Fibroblast of skin of right biceps (primary cell): ENCODE data around the gene MYCBP2.
"Not testable (repeated sequence)": the region's sequence is repeated elsewhere in the genome, so short reads cannot be mapped to it uniquely, and the experiment has no call there.

Experiments used
- DNase-seq: peaks from one replicate; pipeline ENCODE4 v3.0.0-alpha.2; 2013

The MYCBP2 gene

DNA sequence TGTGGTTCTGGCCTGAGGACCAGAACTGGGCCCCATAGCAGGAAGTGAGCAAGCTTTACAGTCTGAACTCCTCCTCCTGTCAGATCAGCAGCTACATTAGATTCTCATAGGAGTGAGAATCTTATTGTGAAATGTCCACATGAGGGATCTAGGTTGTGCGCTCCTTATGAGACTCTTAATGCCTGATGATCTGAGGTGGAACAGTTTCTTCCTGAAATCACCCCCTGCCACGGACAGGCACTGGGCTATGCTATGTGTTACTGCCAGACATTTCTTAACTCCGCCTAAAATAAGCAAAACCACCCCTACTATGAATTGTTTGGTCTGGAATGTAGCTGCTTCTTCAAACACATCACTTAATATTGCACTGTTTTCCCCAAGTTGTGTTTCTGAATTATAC is 304.6 kb downstream of the MYCBP2 start:
- DNase-seq = peak; percentile 36

DNA sequence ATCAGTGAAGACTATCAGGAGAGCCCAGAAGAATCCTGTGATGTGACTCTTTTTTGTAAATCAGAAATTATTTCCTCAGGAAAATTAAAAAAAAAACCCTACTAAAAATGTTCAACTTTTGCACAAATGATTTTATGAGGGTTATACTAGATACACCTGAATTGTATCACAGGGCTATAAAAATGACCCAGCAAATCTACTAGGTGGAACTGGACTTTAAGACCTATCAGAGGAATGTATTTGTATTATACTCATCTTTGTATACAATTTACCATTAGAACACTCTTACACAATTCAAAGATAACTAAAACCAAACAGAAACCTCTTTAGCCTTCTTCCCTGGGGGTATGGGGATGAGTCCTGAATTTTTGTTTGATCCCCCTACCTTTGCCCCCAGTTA is 307.1 kb downstream of the MYCBP2 start:
- DNase-seq = no peak

DNA sequence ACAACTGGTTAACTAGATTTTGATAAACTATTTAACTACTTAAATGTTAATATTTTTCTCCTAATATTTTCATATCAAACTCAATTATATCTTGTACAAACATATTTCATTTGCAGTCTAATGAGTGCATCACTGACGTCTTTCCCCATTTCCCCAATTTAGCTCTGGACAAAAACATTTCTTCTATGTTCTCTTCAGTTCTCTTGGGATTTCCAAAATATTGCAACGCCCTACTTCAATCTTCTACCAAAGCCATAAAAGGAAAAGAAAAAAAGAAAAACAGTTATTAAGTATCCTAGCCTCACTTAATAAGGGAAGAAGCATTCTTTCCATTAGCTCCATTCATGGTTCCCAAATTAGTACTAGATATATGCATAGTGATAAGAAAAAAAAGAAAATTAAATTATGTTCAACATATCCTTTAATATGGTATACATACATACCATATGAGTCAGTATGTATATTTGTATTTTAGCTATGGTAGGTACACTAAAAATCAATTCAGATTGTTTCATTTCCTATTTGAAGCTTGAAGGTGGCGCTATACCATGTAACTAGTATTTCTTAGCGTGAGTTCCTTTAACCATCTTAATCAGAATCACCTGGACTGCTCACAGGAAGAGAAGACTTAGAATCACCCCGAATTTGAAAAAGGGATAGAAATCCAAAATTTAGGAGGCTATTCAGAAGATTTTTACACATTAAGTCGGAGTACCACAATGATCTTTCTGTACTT is 309.8 kb downstream of the MYCBP2 start:
- DNase-seq = no peak

GRCh38 chr13:77016251-77016812 is 310.6 kb downstream of the MYCBP2 start:
- no peak for DNase-seq

GRCh38 chr13:77014906-77015685 is 311.8 kb downstream of the MYCBP2 start:
- no peak for DNase-seq

DNA sequence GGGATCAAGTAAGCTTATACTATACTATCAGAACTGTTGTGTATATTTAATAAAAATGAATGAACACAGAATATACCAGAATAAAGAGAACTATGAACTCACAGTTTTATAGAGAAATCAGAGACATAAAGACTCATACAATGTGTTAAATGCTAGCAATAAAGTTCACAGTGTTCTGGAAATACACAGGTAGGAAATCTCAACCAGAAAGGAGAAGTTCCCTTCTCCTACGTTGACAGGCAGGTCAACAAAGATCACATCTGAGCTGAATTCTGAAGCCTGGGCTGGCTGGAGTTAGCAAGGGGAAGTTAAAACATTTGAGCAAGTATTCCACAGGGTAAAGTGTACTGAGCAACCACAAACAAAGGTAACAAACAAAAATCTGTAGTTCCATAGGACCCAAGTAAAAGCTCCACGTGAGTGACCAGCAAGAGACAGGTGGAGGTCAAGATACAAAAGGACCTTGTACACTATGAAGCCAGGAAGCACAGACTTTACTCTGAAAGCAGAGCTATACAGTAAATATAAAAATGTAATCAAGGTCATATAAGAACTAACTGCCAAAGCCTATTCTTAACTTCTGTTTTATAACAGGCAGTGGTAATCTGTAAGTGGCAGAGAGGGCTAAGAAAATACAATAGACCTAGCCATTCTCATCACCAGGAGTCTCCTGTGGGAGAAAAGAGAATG is 312.9 kb downstream of the MYCBP2 start:
- DNase-seq = no peak

GRCh38 chr13:77009719-77010118 is 317.2 kb downstream of the MYCBP2 start:
- not testable (repeated sequence) for DNase-seq

DNA sequence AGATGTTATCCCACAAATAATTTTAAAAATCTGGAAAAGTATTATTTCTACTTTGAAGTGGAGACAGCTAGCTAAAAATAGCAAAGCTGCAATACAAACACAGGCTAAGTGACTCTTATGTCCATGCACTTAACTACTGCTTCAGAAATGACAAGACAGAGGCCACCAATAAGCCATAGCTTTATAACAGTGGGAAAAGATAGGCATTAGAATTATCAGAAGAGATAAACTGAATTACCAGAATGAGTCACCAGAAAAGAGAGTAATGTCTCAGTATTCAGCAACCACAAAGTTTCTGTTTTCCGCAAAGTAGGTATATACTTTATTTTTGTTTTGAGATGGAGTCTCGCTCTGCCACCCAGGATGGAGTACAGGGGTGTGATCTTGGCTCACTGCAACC is 317.9 kb downstream of the MYCBP2 start:
- no peak for DNase-seq

- DNase-seq = not testable (repeated sequence)
Measured at GRCh38 chr13:77008337-77008736, 318.6 kb downstream of the MYCBP2 start.

GRCh38 chr13:77002590-77003190 is 324.2 kb downstream of the MYCBP2 start:
- peak; percentile 14 for DNase-seq

DNA sequence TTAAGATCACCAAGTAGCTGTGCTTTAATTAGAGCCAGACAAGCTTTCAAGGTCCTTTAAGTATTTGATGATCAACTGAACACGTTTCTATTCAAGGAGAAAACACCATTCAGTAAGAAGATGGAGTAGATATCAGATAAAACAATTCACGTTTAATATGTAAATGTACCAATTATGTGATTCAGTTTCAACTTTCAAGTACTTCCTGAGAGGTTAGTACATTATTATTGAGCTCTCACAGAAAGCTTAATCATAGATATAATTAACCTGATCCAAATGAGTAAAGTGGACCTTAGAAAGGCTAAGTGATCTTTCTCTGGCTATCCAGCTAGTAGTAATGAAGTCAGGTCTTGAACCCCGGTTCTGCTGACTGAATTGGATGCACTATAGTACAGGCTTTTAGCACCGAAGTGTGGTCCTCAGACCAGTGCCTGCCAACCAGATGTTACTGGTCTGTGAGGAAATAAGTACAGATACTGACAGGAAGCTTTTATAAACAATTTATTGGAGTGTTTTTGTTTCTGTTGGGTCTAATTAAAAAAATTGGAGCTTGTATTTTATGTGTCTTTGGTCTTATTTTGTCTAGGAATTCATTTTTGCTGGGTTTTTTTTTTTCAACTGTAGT is 324.8 kb downstream of the MYCBP2 start:
- no peak for DNase-seq

DNA sequence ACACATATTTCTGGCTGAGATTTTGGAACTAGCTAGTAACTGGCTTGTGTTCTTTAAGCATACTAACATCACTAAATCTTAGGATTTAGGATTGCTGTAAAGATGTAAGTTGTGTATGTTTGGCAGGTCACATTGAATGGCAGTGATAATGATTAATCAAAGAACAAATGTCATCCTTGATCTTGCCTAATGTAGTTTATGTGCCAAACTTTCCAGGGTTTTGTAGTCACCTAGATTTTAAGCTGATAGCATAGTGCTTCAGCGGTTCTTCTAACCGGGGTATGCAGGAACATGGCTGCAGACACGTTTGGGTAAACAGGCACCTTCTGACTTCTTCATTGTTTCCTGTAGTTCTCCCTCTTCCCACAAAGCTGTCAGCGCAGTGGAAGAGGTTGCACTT is 325.4 kb downstream of the MYCBP2 start:
- no peak for DNase-seq

DNA sequence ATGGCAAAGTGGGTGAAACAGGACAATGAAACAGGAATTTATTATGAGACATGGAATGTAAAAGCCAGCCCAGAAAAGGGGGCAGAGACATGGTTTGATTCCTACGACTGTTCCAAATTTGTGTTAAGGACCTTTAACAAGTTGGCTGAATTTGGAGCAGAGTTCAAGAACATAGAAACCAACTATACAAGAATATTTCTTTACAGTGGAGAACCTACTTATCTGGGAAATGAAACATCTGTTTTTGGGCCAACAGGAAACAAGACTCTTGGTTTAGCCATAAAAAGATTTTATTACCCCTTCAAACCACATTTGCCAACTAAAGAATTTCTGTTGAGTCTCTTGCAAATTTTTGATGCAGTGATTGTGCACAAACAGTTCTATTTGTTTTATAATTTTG is 326.4 kb downstream of the MYCBP2 start:
- DNase-seq = no peak
